ENCODE measurements around the gene RBM26.

DNA sequence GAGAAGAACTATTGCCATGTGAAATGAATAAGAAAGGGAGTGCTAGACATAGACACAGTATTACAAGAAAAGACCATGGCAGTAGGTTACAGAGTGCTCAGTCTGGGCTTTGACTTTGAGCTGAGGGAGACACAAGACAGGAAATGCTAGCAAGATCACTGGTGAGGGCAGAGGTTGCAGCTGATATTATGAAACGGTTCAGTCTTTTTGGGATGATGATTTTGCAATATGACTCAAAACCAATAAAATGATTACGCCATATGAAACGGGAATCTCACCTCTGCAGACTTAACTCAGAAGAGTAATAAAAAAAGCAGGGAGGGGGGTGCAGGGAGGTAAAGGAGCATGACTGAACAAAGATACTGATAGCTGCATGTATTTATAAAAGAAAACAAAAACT is 123.1 kb downstream of the RBM26 start:
- TF ChIP-seq, protein P1, sequence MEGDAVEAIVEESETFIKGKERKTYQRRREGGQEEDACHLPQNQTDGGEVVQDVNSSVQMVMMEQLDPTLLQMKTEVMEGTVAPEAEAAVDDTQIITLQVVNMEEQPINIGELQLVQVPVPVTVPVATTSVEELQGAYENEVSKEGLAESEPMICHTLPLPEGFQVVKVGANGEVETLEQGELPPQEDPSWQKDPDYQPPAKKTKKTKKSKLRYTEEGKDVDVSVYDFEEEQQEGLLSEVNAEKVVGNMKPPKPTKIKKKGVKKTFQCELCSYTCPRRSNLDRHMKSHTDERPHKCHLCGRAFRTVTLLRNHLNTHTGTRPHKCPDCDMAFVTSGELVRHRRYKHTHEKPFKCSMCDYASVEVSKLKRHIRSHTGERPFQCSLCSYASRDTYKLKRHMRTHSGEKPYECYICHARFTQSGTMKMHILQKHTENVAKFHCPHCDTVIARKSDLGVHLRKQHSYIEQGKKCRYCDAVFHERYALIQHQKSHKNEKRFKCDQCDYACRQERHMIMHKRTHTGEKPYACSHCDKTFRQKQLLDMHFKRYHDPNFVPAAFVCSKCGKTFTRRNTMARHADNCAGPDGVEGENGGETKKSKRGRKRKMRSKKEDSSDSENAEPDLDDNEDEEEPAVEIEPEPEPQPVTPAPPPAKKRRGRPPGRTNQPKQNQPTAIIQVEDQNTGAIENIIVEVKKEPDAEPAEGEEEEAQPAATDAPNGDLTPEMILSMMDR (IDR thresholded peaks at IDR 0.05; ENCODE audit: poor library complexity, severe bottlenecking) = no peak
- TF ChIP-seq MXI1 (conservative IDR thresholded peaks at IDR 0.05; ENCODE audit: poor library complexity, severe bottlenecking) (no peak), RAD21 (conservative IDR thresholded peaks at IDR 0.05) (no peak), TAF1 (IDR thresholded peaks at IDR 0.05; ENCODE audit: low read depth) (no peak), POLR2AphosphoS5 (IDR thresholded peaks at IDR 0.05) (no peak), EZH2 (IDR thresholded peaks at IDR 0.05; ENCODE audit: borderline replicate concordance, insufficient read depth, low read length, poor library complexity, severe bottlenecking) (no peak), EP300 (conservative IDR thresholded peaks at IDR 0.05; ENCODE audit: poor library complexity, severe bottlenecking) (no peak), SMC3 (conservative IDR thresholded peaks at IDR 0.05; ENCODE audit: poor library complexity) (no peak)
- TF ChIP-seq, protein P2, sequence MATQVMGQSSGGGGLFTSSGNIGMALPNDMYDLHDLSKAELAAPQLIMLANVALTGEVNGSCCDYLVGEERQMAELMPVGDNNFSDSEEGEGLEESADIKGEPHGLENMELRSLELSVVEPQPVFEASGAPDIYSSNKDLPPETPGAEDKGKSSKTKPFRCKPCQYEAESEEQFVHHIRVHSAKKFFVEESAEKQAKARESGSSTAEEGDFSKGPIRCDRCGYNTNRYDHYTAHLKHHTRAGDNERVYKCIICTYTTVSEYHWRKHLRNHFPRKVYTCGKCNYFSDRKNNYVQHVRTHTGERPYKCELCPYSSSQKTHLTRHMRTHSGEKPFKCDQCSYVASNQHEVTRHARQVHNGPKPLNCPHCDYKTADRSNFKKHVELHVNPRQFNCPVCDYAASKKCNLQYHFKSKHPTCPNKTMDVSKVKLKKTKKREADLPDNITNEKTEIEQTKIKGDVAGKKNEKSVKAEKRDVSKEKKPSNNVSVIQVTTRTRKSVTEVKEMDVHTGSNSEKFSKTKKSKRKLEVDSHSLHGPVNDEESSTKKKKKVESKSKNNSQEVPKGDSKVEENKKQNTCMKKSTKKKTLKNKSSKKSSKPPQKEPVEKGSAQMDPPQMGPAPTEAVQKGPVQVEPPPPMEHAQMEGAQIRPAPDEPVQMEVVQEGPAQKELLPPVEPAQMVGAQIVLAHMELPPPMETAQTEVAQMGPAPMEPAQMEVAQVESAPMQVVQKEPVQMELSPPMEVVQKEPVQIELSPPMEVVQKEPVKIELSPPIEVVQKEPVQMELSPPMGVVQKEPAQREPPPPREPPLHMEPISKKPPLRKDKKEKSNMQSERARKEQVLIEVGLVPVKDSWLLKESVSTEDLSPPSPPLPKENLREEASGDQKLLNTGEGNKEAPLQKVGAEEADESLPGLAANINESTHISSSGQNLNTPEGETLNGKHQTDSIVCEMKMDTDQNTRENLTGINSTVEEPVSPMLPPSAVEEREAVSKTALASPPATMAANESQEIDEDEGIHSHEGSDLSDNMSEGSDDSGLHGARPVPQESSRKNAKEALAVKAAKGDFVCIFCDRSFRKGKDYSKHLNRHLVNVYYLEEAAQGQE (IDR thresholded peaks at IDR 0.05; ENCODE audit: borderline replicate concordance) = no peak

Data from neural cell (in vitro differentiated cells).